HepG2 (cell line): ENCODE measurements around the gene VEGFB. TPM values are rescaled to one million over a fixed set of nuclear protein-coding genes. Genes with fewer than 3 reads are reported as not detected.

Source experiments
- ATAC-seq: fragments of 200-7000 bp; cut with Tn5 transposase; 3 replicates; pipeline ENCODE4 v1.9.1; 2020; ENCODE audit warnings: mild to moderate bottlenecking, moderate library complexity
- BruUV-seq: library from RNA; stranded (reverse); fragments of 400-500 nt; replicated peaks from 2 replicates; lab custom pipeline; 2021; lab: Mats Ljungman, UMichigan
- CTCF ChIA-PET: fragments of 300-600 bp; formaldehyde crosslinking; extraction: SDS; loops from one replicate; lab custom pipeline; 2021; ENCODE audit warnings: low total read pairs, inconsistent platforms, low intra/inter-chr PET ratio; lab: Yijun Ruan, JAX
- POLR2A ChIA-PET: fragments of 350-600 bp; sonication (Branson Sonifier 250); formaldehyde crosslinking; loops from one replicate; lab custom pipeline; 2020; ENCODE audit warnings: antibody characterized with exemption, inconsistent platforms; lab: Yijun Ruan, JAX
- DNase-seq: peaks from one replicate; pipeline ENCODE4 v3.0.0-alpha.2; 2015; ENCODE audit warnings: low spot score
- FAIRE-seq: peaks from 3 replicates; lab custom pipeline; 2011; peaks lifted over from hg19 to GRCh38; lab: Jason Lieb, UNC
- H2AFZ ChIP-seq: one replicate; pipeline ENCODE4 v1.6.1; 2011; ENCODE audit warnings: low read length, inconsistent platforms
- H3K27ac ChIP-seq: fragments of 300-600 bp; 3 replicates; pipeline ENCODE4 v1.8.0; 2011; ENCODE audit warnings: mixed run types, mild to moderate bottlenecking, mixed read lengths, low read length, inconsistent platforms; ENCODE audit not compliant: insufficient read depth; ENCODE audit errors: extremely low read length
- H3K27me3 ChIP-seq, 2 experiments: fragments of 200-600 bp in 1 of 2; 2 replicates in 1 of 2; 3 replicates in 1 of 2; pipeline versions ENCODE4 v1.6.0 to v1.8.0; 2011; ENCODE audit warnings: low read length in 2 of 2, mild to moderate bottlenecking in 2 of 2, moderate library complexity in 2 of 2, inconsistent platforms in 1 of 2; ENCODE audit not compliant: insufficient read depth in 2 of 2, control insufficient read depth in 1 of 2
- H3K36me3 ChIP-seq, 2 experiments: fragments of 200-600 bp in 1 of 2; replicated peaks in 1 of 2; 2 replicates in 1 of 2; 3 replicates in 1 of 2; pipeline versions ENCODE4 v1.5.1 to v1.8.0; 2011; ENCODE audit warnings: low read length in 2 of 2, inconsistent platforms in 1 of 2; ENCODE audit not compliant: insufficient read depth in 2 of 2, control insufficient read depth in 1 of 2
- H3K4me1 ChIP-seq: 2 replicates; pipeline ENCODE4 v1.5.1; 2012; ENCODE audit warnings: low read length, inconsistent platforms; ENCODE audit not compliant: insufficient read depth
- H3K4me2 ChIP-seq: 2 replicates; pipeline ENCODE4 v1.6.0; 2011; ENCODE audit warnings: low read depth, low read length, inconsistent platforms
- H3K4me3 ChIP-seq, 3 experiments: fragments of 200-600 bp in 1 of 3; sonication (generic), shearing (Covaris generic) in 1 of 3; replicated peaks in 1 of 3; 2 replicates each; pipeline ENCODE4 v1.5.1; 2011 to 2016; ENCODE audit warnings: low read length in 3 of 3, inconsistent platforms in 2 of 3, low read depth in 2 of 3, mild to moderate bottlenecking in 2 of 3, control low read depth in 1 of 3, mixed read lengths in 1 of 3; ENCODE audit not compliant: insufficient read depth in 1 of 3
- H3K79me2 ChIP-seq: one replicate; pipeline ENCODE4 v1.6.1; 2011; ENCODE audit warnings: low read length, inconsistent platforms; ENCODE audit not compliant: insufficient read depth
- H3K9ac ChIP-seq: 2 replicates; pipeline ENCODE4 v1.6.0; 2011; ENCODE audit warnings: mild to moderate bottlenecking, low read depth, low read length, inconsistent platforms; ENCODE audit not compliant: insufficient read depth
- H3K9me3 ChIP-seq: 2 replicates; pipeline ENCODE4 v1.5.1; 2012; ENCODE audit warnings: mild to moderate bottlenecking, low read length
- H4K20me1 ChIP-seq: 2 replicates; pipeline ENCODE4 v1.6.0; 2011; ENCODE audit warnings: inconsistent platforms, mild to moderate bottlenecking, low read length, moderate library complexity; ENCODE audit not compliant: insufficient read depth
- HOXA5 ChIP-seq: sonication (generic); formaldehyde crosslinking; IDR thresholded peaks from 2 replicates; pipeline ENCODE4 v1.4.0; 2020; ENCODE audit warnings: missing genetic modification reagents
- MATR3 ChIP-seq: sonication (generic); formaldehyde crosslinking; IDR thresholded peaks from 2 replicates; pipeline ENCODE4 v1.4.0; 2020; ENCODE audit warnings: missing genetic modification reagents
- MED8 ChIP-seq: sonication (generic); formaldehyde crosslinking; IDR thresholded peaks from 2 replicates; pipeline ENCODE4 v1.8.1; 2023; ENCODE audit warnings: mild to moderate bottlenecking, missing genetic modification reagents; ENCODE audit not compliant: insufficient replicate concordance
- POLR2AphosphoS5 ChIP-seq: IDR thresholded peaks from 2 replicates; pipeline ENCODE4 v1.6.1; 2012; ENCODE audit warnings: low read depth, low read length
- SSRP1 ChIP-seq: IDR thresholded peaks from 2 replicates; pipeline ENCODE4 v1.6.1; 2016; ENCODE audit warnings: control low read depth
- ZNF746 ChIP-seq: sonication (generic); formaldehyde crosslinking; IDR thresholded peaks from 2 replicates; pipeline ENCODE4 v1.8.0; 2022; ENCODE audit warnings: mild to moderate bottlenecking, missing genetic modification reagents
- ZNF75D ChIP-seq: sonication (generic); formaldehyde crosslinking; IDR thresholded peaks from 2 replicates; pipeline ENCODE4 v1.8.1; 2023; ENCODE audit warnings: missing genetic modification reagents, mild to moderate bottlenecking, borderline replicate concordance
- ZSCAN20 ChIP-seq: sonication (generic); formaldehyde crosslinking; IDR thresholded peaks from 2 replicates; pipeline ENCODE4 v1.4.0; 2020; ENCODE audit warnings: missing genetic modification reagents, mild to moderate bottlenecking, borderline replicate concordance
- WGBS: methylation state at CpG from one replicate; pipeline ENCODE4 v1.1.6; 2017; ENCODE audit warnings: low lambda C conversion rate; 5-methylcytosine and 5-hydroxymethylcytosine counted together
- in situ Hi-C: cut with HindIII; loops from 2 replicates; pipeline ENCODE4 v1.10.0; 2017; ENCODE audit warnings: low pct_unique_long_range_greater_than_20kb; ENCODE audit not compliant: extremely low pct_ligation_motif_present
- intact Hi-C: fragments of 100-400 bp; cut with micrococcal nuclease; formaldehyde crosslinking; loops from one replicate; pipeline ENCODE4 v1.10.0; 2022; ENCODE audit not compliant: unreplicated experiment
- polyA plus RNA-seq, 8 experiments: library from polyadenylated mRNA; depleted of rRNA in 3 of 8; stranded (reverse) in 7 of 8; unstranded in 1 of 8; fragments of >200 nt; fragmentation: Illumina TruSeq in 4 of 8; extraction: Trizol in 4 of 8; gene quantifications; 2 replicates each; pipeline versions ENCODE4 v1.2.1 to v1.2.3, GENCODE V29; 2011 to 2016; ENCODE audit warnings: low read depth in 4 of 8, missing spikeins in 1 of 8, mixed read lengths in 1 of 8; ENCODE audit not compliant: insufficient read depth in 1 of 8
- total RNA-seq, 5 experiments: library from RNA; depleted of rRNA; stranded (reverse); fragments of >200 nt; fragmentation: Illumina TruSeq; extraction: Trizol; gene quantifications; 2 replicates each; pipeline ENCODE4 v1.2.3, GENCODE V29; 2016; ENCODE audit warnings: low read depth in 1 of 5
- TF ChIP-seq, protein P1 (sequence below): sonication (generic); formaldehyde crosslinking; IDR thresholded peaks from 2 replicates; pipeline ENCODE4 v1.5.1; 2020; ENCODE audit warnings: mild to moderate bottlenecking, missing genetic modification reagents, borderline replicate concordance

VEGFB gene
- total and polyA plus RNA-seq, 2 of the 13 experiments (the other 11 are each of a cell fraction or from before 2014, with no cell fraction given), result 9.0 to 11.3 TPM

GRCh38 chr11:64244107-64244506 is 9.7 kb downstream of the VEGFB start:
- in situ Hi-C loops, result loop anchor here (5.0 kb wide), 1 partner anchor 58 kb away; the partner anchor contains the start of gene CATSPERZ
- H3K4me2 ChIP-seq, result no peak overlapping the region
- 0 out of 2 replicates have a peak, but pooled peaks have one; percentile 29 for TF ChIP-seq ZNF75D (CRISPR knock-in tag)
- no peak for TF ChIP-seq ZNF746 (CRISPR knock-in tag)
- 0 out of 2 replicates have a peak, but pooled peaks have one; percentile 15 for TF ChIP-seq SSRP1 (CRISPR knock-in tag)
- TF ChIP-seq, all 625 proteins: peak for 2
- no peak overlapping the region for H3K9ac ChIP-seq
- no peaks in the 10 kb centered on the region for H4K20me1 ChIP-seq
- H3K36me3 ChIP-seq, result peaks cover 0 to 11% of the 10 kb centered on the region in 2 experiments; a peak in 2 of 5 replicates
- FAIRE-seq (no peak), ATAC-seq (no peak), DNase-seq (no peak)
- ChIA-PET POLR2A (interaction anchor here (1.2 to 8.3 kb wide), 4 partner anchors 17 to 66 kb away, joined by 3 to 113 read pairs (median 11); partner anchors contain the start of genes NUDT22 and TRPT1), CTCF (no interaction called here)
- peaks cover 56% of the 10 kb centered on the region for H3K4me1 ChIP-seq
- H3K4me3 ChIP-seq, result no peak overlapping the region
- H3K27ac ChIP-seq, result no peak overlapping the region
- WGBS, result 73% methylated on average over 5 of the region's 5 CpGs
- H2AFZ ChIP-seq, result no peak overlapping the region
- H3K9me3 ChIP-seq, result no peaks in the 10 kb centered on the region
- BruUV-seq, result TSS peak; percentile 27
- H3K79me2 ChIP-seq, result peaks cover 26% of the 10 kb centered on the region
- intact Hi-C loops, result loop anchor here (5.0 kb wide), 1 partner anchor 57 kb away; the partner anchor contains the start of gene STIP1
- H3K27me3 ChIP-seq, result no peaks in the 10 kb centered on the region; a peak in 1 of 5 replicates

- Histone ChIP-seq H3K27ac (peak overlapping the region; percentile 68), H3K79me2 (peaks cover 26% of the 10 kb centered on the region), H3K9me3 (no peaks in the 10 kb centered on the region), H3K27me3 (no peaks in the 10 kb centered on the region; a peak in 1 of 5 replicates), H3K4me2 (peak overlapping the region; percentile 82), H4K20me1 (no peaks in the 10 kb centered on the region), H3K4me3 (peak overlapping the region; percentile 76 to 95 (median 79)), H3K4me1 (peaks cover 59% of the 10 kb centered on the region), H3K36me3 (peaks cover 0 to 11% of the 10 kb centered on the region in 2 experiments; a peak in 2 of 5 replicates), H3K9ac (peak overlapping the region; percentile 79; the same call in 1 of the 2 replicates), H2AFZ (no peak overlapping the region)
- DNase-seq, result no peak
- no peak for FAIRE-seq
- POLR2A ChIA-PET, result interaction anchor here (1.0 to 8.3 kb wide), 6 partner anchors 8 to 59 kb away, joined by 3 to 113 read pairs (median 12); partner anchors contain the start of genes NUDT22, TRPT1 and VEGFB
- in situ Hi-C loops, result loop anchor here (5.0 kb wide), 1 partner anchor 57 kb away; the partner anchor contains the start of gene CATSPERZ
- CTCF ChIA-PET, result no interaction called here
- intact Hi-C loops, result loop anchor here (5.0 kb wide), 2 partner anchors 57 to 58 kb away; partner anchors contain the start of genes CATSPERZ and STIP1
- no peak for ATAC-seq
- no CpG with 5 or more reads among the region's 6 CpGs for WGBS
- no TSS peak for BruUV-seq
- peak; percentile 27 for TF ChIP-seq POLR2AphosphoS5
- TF ChIP-seq ZSCAN20 (CRISPR knock-in tag), result no peak
- TF ChIP-seq, protein P1, sequence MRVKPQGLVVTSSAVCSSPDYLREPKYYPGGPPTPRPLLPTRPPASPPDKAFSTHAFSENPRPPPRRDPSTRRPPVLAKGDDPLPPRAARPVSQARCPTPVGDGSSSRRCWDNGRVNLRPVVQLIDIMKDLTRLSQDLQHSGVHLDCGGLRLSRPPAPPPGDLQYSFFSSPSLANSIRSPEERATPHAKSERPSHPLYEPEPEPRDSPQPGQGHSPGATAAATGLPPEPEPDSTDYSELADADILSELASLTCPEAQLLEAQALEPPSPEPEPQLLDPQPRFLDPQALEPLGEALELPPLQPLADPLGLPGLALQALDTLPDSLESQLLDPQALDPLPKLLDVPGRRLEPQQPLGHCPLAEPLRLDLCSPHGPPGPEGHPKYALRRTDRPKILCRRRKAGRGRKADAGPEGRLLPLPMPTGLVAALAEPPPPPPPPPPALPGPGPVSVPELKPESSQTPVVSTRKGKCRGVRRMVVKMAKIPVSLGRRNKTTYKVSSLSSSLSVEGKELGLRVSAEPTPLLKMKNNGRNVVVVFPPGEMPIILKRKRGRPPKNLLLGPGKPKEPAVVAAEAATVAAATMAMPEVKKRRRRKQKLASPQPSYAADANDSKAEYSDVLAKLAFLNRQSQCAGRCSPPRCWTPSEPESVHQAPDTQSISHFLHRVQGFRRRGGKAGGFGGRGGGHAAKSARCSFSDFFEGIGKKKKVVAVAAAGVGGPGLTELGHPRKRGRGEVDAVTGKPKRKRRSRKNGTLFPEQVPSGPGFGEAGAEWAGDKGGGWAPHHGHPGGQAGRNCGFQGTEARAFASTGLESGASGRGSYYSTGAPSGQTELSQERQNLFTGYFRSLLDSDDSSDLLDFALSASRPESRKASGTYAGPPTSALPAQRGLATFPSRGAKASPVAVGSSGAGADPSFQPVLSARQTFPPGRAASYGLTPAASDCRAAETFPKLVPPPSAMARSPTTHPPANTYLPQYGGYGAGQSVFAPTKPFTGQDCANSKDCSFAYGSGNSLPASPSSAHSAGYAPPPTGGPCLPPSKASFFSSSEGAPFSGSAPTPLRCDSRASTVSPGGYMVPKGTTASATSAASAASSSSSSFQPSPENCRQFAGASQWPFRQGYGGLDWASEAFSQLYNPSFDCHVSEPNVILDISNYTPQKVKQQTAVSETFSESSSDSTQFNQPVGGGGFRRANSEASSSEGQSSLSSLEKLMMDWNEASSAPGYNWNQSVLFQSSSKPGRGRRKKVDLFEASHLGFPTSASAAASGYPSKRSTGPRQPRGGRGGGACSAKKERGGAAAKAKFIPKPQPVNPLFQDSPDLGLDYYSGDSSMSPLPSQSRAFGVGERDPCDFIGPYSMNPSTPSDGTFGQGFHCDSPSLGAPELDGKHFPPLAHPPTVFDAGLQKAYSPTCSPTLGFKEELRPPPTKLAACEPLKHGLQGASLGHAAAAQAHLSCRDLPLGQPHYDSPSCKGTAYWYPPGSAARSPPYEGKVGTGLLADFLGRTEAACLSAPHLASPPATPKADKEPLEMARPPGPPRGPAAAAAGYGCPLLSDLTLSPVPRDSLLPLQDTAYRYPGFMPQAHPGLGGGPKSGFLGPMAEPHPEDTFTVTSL (CRISPR knock-in tag), result no peak
- TF ChIP-seq MED8 (CRISPR knock-in tag), result no peak
- no peak for TF ChIP-seq MATR3
- no peak for TF ChIP-seq HOXA5 (CRISPR knock-in tag)
These were observed 10.6 kb downstream of the VEGFB start for GRCh38 chr11:64244966-64245365.
